DOHH2 (cell line): ENCODE data around the gene PELI2.

Experiments used
- CTCF ChIP-seq: fragments of 200-600 bp; sonication (generic); IDR thresholded peaks from one replicate; pipeline ENCODE4 v1.5.1; 2014; ENCODE audit warnings: antibody characterized with exemption, mild to moderate bottlenecking, low read depth, low read length; ENCODE audit not compliant: poor library complexity, severe bottlenecking
- EZH2phosphoT487 ChIP-seq: fragments of 200-600 bp; sonication (generic); IDR thresholded peaks from 2 replicates; pipeline ENCODE4 v1.6.1; 2017; ENCODE audit warnings: borderline replicate concordance, mild to moderate bottlenecking, antibody characterized with exemption, low read length, moderate library complexity, mixed read lengths

- TF ChIP-seq CTCF (no peak), EZH2phosphoT487 (no peak)
These were observed 206.2 kb downstream of the PELI2 start for GRCh38 chr14:56324454-56324853.
